Mesenchymal stem cell (in vitro differentiated cells and primary cell): ENCODE results near the gene NDUFV1.

Source experiments
- DNase-seq: peaks from one replicate; pipeline ENCODE4 v3.0.0-alpha.2; 2013
- H2AFZ ChIP-seq: one replicate; pipeline ENCODE4 v1.6.1; 2013; ENCODE audit warnings: low read depth, mild to moderate bottlenecking, control low read depth, inconsistent platforms, low read length, moderate library complexity
- H2AK5ac ChIP-seq: 2 replicates; pipeline ENCODE4 v1.6.1; 2013; ENCODE audit warnings: low read length, moderate library complexity, mild to moderate bottlenecking, inconsistent platforms; ENCODE audit not compliant: severe bottlenecking
- H2BK120ac ChIP-seq: one replicate; pipeline ENCODE4 v1.6.1; 2013; ENCODE audit warnings: low read depth, mild to moderate bottlenecking, inconsistent platforms, low read length, moderate library complexity
- H2BK12ac ChIP-seq, 2 experiments: one replicate each; pipeline ENCODE4 v1.6.1; 2013; ENCODE audit warnings: inconsistent platforms in 2 of 2, low read length in 2 of 2, mild to moderate bottlenecking in 2 of 2, moderate library complexity in 2 of 2, control low read depth in 1 of 2
- H2BK15ac ChIP-seq: one replicate; pipeline ENCODE4 v1.6.1; 2013; ENCODE audit warnings: mild to moderate bottlenecking, low read depth, inconsistent platforms; ENCODE audit not compliant: poor library complexity, severe bottlenecking
- H2BK5ac ChIP-seq: 2 replicates; pipeline ENCODE4 v1.6.1; 2013; ENCODE audit warnings: low read depth, mild to moderate bottlenecking, low read length, control low read depth, inconsistent platforms; ENCODE audit not compliant: poor library complexity, severe bottlenecking
- H3K14ac ChIP-seq, 2 experiments: one replicate each; pipeline ENCODE4 v1.6.1; 2013; ENCODE audit warnings: inconsistent platforms in 2 of 2, low read length in 2 of 2, control low read depth in 1 of 2, mild to moderate bottlenecking in 1 of 2, moderate library complexity in 1 of 2
- H3K18ac ChIP-seq, 2 experiments: one replicate each; pipeline ENCODE4 v1.6.1; 2013; ENCODE audit warnings: inconsistent platforms in 2 of 2, low read length in 2 of 2, control low read depth in 1 of 2, low read depth in 1 of 2, mild to moderate bottlenecking in 1 of 2
- H3K23ac ChIP-seq, 2 experiments: one replicate each; pipeline ENCODE4 v1.6.1; 2013; ENCODE audit warnings: inconsistent platforms in 2 of 2, low read length in 2 of 2, mild to moderate bottlenecking in 2 of 2, moderate library complexity in 2 of 2, control low read depth in 1 of 2
- H3K27ac ChIP-seq: 2 replicates; pipeline ENCODE4 v1.5.1; 2013; ENCODE audit warnings: mild to moderate bottlenecking, moderate library complexity, low read length, control low read depth, inconsistent platforms; ENCODE audit not compliant: poor library complexity, severe bottlenecking
- H3K27me3 ChIP-seq, 2 experiments: 2 replicates each; pipeline versions ENCODE4 v1.6.1 to v1.7.0; 2013; ENCODE audit warnings: low read length in 2 of 2, mild to moderate bottlenecking in 2 of 2, moderate library complexity in 2 of 2, control low read depth in 1 of 2, inconsistent platforms in 1 of 2; ENCODE audit not compliant: control insufficient read depth in 1 of 2, insufficient read depth in 1 of 2
- H3K36me3 ChIP-seq, 2 experiments: 2 replicates each; pipeline versions ENCODE4 v1.6.1 to v1.7.0; 2013; ENCODE audit warnings: low read length in 2 of 2, control low read depth in 1 of 2, inconsistent platforms in 1 of 2, low read depth in 1 of 2, mild to moderate bottlenecking in 1 of 2; ENCODE audit not compliant: insufficient read depth in 2 of 2, control insufficient read depth in 1 of 2
- H3K4ac ChIP-seq, 2 experiments: one replicate each; pipeline ENCODE4 v1.6.1; 2013; ENCODE audit warnings: inconsistent platforms in 2 of 2, low read length in 2 of 2, mild to moderate bottlenecking in 2 of 2, moderate library complexity in 2 of 2, control low read depth in 1 of 2, low read depth in 1 of 2
- H3K4me1 ChIP-seq: 2 replicates; pipeline ENCODE4 v1.6.1; 2013; ENCODE audit warnings: low read depth, low read length, control low read depth; ENCODE audit not compliant: control insufficient read depth, insufficient read depth
- H3K4me2 ChIP-seq: 2 replicates; pipeline ENCODE4 v1.6.1; 2013; ENCODE audit warnings: low read length, mild to moderate bottlenecking, inconsistent platforms; ENCODE audit not compliant: poor library complexity, severe bottlenecking
- H3K4me3 ChIP-seq, 2 experiments: 2 replicates each; pipeline versions ENCODE4 v1.5.1 to v1.7.0; 2013; ENCODE audit warnings: low read length in 2 of 2, mild to moderate bottlenecking in 2 of 2, control low read depth in 1 of 2, low read depth in 1 of 2; ENCODE audit not compliant: insufficient read depth in 1 of 2
- H3K79me1 ChIP-seq: replicated peaks from 2 replicates; pipeline ENCODE4 v1.6.1; 2013; ENCODE audit warnings: mild to moderate bottlenecking, control low read depth, low read length, inconsistent platforms; ENCODE audit not compliant: poor library complexity, severe bottlenecking
- H3K9ac ChIP-seq: 2 replicates; pipeline ENCODE4 v1.7.0; 2013; ENCODE audit warnings: mild to moderate bottlenecking, low read length, moderate library complexity
- H3K9me3 ChIP-seq: 2 replicates; pipeline ENCODE4 v1.7.0; 2013; ENCODE audit warnings: mild to moderate bottlenecking, low read length; ENCODE audit not compliant: control insufficient read depth
- H4K8ac ChIP-seq: one replicate; pipeline ENCODE4 v1.6.1; 2013; ENCODE audit warnings: inconsistent platforms, mild to moderate bottlenecking, low read length, moderate library complexity
- H4K91ac ChIP-seq: one replicate; pipeline ENCODE4 v1.6.1; 2013; ENCODE audit warnings: mild to moderate bottlenecking, low read length, inconsistent platforms
- WGBS: methylation state at CpG from one replicate; pipeline ENCODE4 v1.1.7; 2013; ENCODE audit warnings: mixed read lengths; 5-methylcytosine and 5-hydroxymethylcytosine counted together

The NDUFV1 gene

DNA sequence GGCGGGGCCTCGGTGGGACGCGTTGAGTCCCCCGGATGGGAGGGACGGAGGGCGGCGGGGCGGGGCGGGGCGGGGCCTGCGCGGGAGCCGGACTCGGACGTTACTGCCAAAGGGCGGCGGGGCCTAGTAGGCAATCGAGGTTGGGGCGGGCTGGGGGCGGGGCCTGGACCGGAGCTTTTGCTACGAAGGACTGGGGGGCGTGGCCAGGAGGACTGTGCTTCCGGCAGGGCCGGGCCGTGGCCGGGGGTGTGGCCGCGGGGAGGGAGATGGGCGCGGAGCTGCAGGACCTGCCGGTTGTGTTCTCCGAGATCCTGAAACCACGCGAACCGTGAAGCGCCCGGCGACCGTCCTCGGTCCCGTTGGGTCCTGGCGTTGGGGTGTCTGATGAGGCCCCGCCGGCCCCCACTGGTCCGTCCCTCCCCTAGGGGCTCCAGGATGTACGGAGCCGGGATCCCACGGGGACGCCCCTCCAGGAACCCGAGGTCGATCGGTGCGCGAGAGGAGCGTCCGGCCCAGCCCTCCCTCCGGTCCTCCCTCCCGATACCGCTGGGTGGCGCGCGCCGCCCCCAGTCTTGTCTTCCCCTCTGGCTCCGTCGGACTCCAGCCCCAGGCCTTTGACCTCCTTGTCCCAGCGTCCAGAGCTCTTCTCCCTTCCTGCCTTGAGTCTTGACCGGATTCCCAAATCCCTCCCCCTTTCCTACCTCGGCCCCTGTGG lies 23.6 kb downstream of the NDUFV1 start:
- Histone ChIP-seq H3K4me1 (peaks cover 21% of the 10 kb centered on the region), H2BK15ac (peak overlapping the region; percentile 15), H4K91ac (peak overlapping the region; percentile 65), H3K4me2 (peak overlapping the region; percentile 73), H3K9ac (peak overlapping the region; percentile 82), H3K4ac (peak overlapping the region in 1 of 2 experiments; percentile 22), H3K18ac (peak overlapping the region; percentile 26 to 79), H2AK5ac (peak overlapping the region; percentile 47), H3K27me3 (peaks cover 5 to 20% of the 10 kb centered on the region in 2 experiments), H2BK12ac (peak overlapping the region in 1 of 2 experiments; percentile 95), H2BK5ac (peak overlapping the region; percentile 39), H3K4me3 (peak overlapping the region; percentile 62 to 82), H3K79me1 (no peaks in the 10 kb centered on the region), H2AFZ (peak overlapping the region; percentile 97), H3K36me3 (peaks cover 0 to 20% of the 10 kb centered on the region in 2 experiments), H3K14ac (peak overlapping the region in 1 of 2 experiments; percentile 29), H3K9me3 (no peaks in the 10 kb centered on the region), H4K8ac (peak overlapping the region; percentile 71), H2BK120ac (no peak overlapping the region), H3K27ac (peak overlapping the region; percentile 69), H3K23ac (no peak overlapping the region)
- DNase-seq = peak; percentile 97
- under 1% methylated on average over 39 of the region's 70 CpGs for WGBS

DNA sequence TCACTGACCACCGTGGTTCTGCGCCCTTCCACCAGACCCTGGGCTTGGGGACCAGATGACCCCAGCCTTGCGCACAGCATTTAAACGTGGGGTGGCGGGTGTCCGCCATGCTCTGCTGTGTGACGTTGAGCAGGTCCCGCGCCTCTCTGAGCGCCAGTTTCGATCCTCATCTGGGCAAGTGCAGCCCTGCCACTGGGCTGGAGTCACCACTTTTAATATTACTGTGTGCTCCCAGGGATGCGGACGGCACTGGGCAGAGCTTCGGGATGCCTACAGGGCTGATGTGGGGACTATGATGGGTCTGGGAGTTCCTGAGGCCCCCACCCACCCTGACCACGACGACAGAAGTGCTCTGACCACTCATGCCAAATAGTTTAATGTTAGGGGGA lies 24.2 kb downstream of the NDUFV1 start:
- Histone ChIP-seq H3K4ac (peak overlapping the region in 1 of 2 experiments; percentile 22), H4K8ac (peak overlapping the region; percentile 71), H3K27me3 (peaks cover 5 to 20% of the 10 kb centered on the region in 2 experiments), H3K4me2 (peak overlapping the region; percentile 73), H2BK120ac (no peak overlapping the region), H3K23ac (no peak overlapping the region), H2BK12ac (peak overlapping the region; percentile 12 to 95), H2BK5ac (no peak overlapping the region), H2BK15ac (no peak overlapping the region), H2AK5ac (peak overlapping the region; percentile 60), H3K4me1 (peaks cover 21% of the 10 kb centered on the region), H3K4me3 (peak overlapping the region; percentile 62 to 82), H3K36me3 (peaks cover 0 to 20% of the 10 kb centered on the region in 2 experiments), H3K9ac (peak overlapping the region; percentile 82), H3K27ac (peak overlapping the region; percentile 46), H4K91ac (peak overlapping the region; percentile 65), H2AFZ (peak overlapping the region; percentile 97), H3K14ac (peak overlapping the region in 1 of 2 experiments; percentile 13), H3K9me3 (no peaks in the 10 kb centered on the region), H3K79me1 (no peaks in the 10 kb centered on the region), H3K18ac (peak overlapping the region; percentile 17 to 79)
- DNase-seq = no peak
- 70% methylated on average over 11 of the region's 16 CpGs for WGBS

DNA sequence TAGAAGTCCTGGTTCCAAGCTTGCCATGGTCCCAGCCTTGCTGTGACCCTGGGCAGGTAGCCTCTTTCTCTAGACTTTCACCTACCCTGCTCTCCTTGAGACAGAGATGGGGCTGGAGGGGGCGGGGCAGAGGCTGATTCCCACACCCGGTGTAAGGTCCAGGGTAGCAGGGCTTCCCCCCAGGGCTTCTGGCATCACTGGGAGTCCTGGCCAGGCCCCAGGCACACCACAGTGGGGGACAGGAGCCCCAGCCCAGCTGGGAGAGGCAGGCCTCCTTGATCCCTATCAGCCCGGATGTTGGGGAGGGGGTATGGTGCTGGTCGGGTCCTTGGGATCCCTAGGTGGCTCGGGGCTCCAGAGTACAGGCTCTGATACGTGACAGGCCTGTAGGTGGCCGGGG lies 24.7 kb downstream of the NDUFV1 start:
- Histone ChIP-seq H3K9ac (peak overlapping the region; percentile 82), H3K18ac (peak overlapping the region in 1 of 2 experiments; percentile 79), H4K91ac (peak overlapping the region; percentile 32), H3K9me3 (no peaks in the 10 kb centered on the region), H3K4ac (no peak overlapping the region), H3K4me3 (peak overlapping the region in 1 of 2 experiments; percentile 82), H2AK5ac (peak overlapping the region; percentile 60), H2BK120ac (no peak overlapping the region), H2BK15ac (no peak overlapping the region), H2AFZ (no peak overlapping the region), H3K14ac (no peak overlapping the region), H2BK12ac (peak overlapping the region in 1 of 2 experiments; percentile 12), H3K23ac (no peak overlapping the region), H3K27me3 (peaks cover 5 to 20% of the 10 kb centered on the region in 2 experiments), H3K79me1 (no peaks in the 10 kb centered on the region), H3K36me3 (peaks cover 0 to 17% of the 10 kb centered on the region in 2 experiments), H2BK5ac (no peak overlapping the region), H3K4me2 (no peak overlapping the region), H3K4me1 (peaks cover 21% of the 10 kb centered on the region), H4K8ac (peak overlapping the region; percentile 60), H3K27ac (no peak overlapping the region)
- no peak for DNase-seq
- WGBS = 88% methylated on average over 6 of the region's 7 CpGs

DNA sequence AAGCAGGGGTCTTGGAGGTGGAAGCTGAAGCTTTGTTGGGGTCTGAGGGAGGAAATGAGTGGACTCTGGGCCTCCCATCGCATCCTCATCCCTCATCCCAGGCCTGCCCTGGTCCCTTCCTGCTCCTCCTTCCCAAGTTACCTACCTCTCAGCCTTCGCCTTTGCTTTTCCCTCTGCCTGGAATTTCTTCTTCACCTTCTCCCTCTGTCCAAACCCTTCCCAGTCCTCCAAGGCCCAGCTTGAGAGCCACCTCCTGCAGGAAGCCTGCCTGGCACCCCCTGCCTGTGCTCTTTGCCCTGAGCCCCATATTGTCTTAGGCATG lies 25.1 kb downstream of the NDUFV1 start:
- 87% methylated on average over 2 of the region's 2 CpGs for WGBS
- H3K4me3 ChIP-seq = no peak overlapping the region
- no peak for DNase-seq
- H3K79me1 ChIP-seq = no peaks in the 10 kb centered on the region
- no peak overlapping the region for H4K91ac ChIP-seq
- H2AFZ ChIP-seq = no peak overlapping the region
- H3K23ac ChIP-seq = no peak overlapping the region
- no peak overlapping the region for H2AK5ac ChIP-seq
- no peaks in the 10 kb centered on the region for H3K9me3 ChIP-seq
- no peak overlapping the region for H3K18ac ChIP-seq
- peaks cover 5 to 23% of the 10 kb centered on the region in 2 experiments for H3K27me3 ChIP-seq
- no peak overlapping the region for H3K4me2 ChIP-seq
- H2BK120ac ChIP-seq = no peak overlapping the region
- H3K36me3 ChIP-seq = peaks cover 0 to 16% of the 10 kb centered on the region in 2 experiments
- peaks cover 21% of the 10 kb centered on the region for H3K4me1 ChIP-seq
- H2BK15ac ChIP-seq = no peak overlapping the region
- H4K8ac ChIP-seq = peak overlapping the region; percentile 27
- no peak overlapping the region for H3K4ac ChIP-seq
- no peak overlapping the region for H2BK12ac ChIP-seq
- H3K27ac ChIP-seq = no peak overlapping the region
- no peak overlapping the region for H3K9ac ChIP-seq
- H2BK5ac ChIP-seq = no peak overlapping the region
- H3K14ac ChIP-seq = no peak overlapping the region
